Sigmoid colon (tissue), 7 donors: ENCODE data around the gene SEMG2. TPM values are rescaled to one million over a fixed set of nuclear protein-coding genes. Genes with fewer than 3 reads are reported as not detected.

Experiments used
- DNase-seq: peaks from one replicate; pipeline ENCODE4 v3.0.0-alpha.2; 2019
- H3K27ac ChIP-seq, 4 donors: fragments of 200-600 bp; sonication (generic); one replicate each; pipeline ENCODE4 v1.5.1; 2016 to 2019; ENCODE audit warnings: mild to moderate bottlenecking in 1 of 4
- H3K27me3 ChIP-seq, 3 donors: fragments of 200-600 bp; sonication (generic); one replicate each; pipeline ENCODE4 v1.5.1; 2019; ENCODE audit warnings: mild to moderate bottlenecking in 1 of 3
- H3K36me3 ChIP-seq, 4 donors: fragments of 200-600 bp; sonication (generic); one replicate each; pipeline ENCODE4 v1.5.1; 2016 to 2019
- H3K4me1 ChIP-seq, 4 donors: fragments of 200-600 bp; sonication (generic); one replicate each; pipeline ENCODE4 v1.5.1; 2017 to 2019
- H3K4me3 ChIP-seq, 4 donors: fragments of 200-600 bp; sonication (generic); one replicate each; pipeline ENCODE4 v1.5.1; 2017 to 2019; ENCODE audit warnings: mild to moderate bottlenecking in 2 of 4, moderate library complexity in 1 of 4
- H3K9me3 ChIP-seq, 4 donors: fragments of 200-600 bp in 3 of 4; sonication (generic) in 3 of 4; one replicate each; pipeline versions ENCODE4 v1.5.1 to v1.6.1; 2013 to 2019
- CTCF ChIP-seq, 4 experiments: fragments of 450-650 bp in 3 of 4; fragments of 200-600 bp in 1 of 4; IDR thresholded peaks; one replicate each; pipeline ENCODE4 v1.5.1; 2016 to 2019; ENCODE audit warnings: antibody characterized with exemption in 4 of 4, mild to moderate bottlenecking in 3 of 4, moderate library complexity in 2 of 4
- EP300 ChIP-seq, 4 donors: sonication (generic); formaldehyde crosslinking; IDR thresholded peaks; one replicate each; pipeline ENCODE4 v1.6.1; 2017; ENCODE audit warnings: antibody characterized with exemption in 4 of 4
- POLR2A ChIP-seq, 2 donors: fragments of 450-650 bp; IDR thresholded peaks; one replicate each; pipeline ENCODE4 v1.6.1; 2016; ENCODE audit warnings: antibody characterized with exemption in 2 of 2, mild to moderate bottlenecking in 2 of 2, moderate library complexity in 2 of 2
- POLR2AphosphoS5 ChIP-seq, 4 donors: sonication (generic); formaldehyde crosslinking; IDR thresholded peaks; one replicate each; pipeline ENCODE4 v1.6.1; 2017; ENCODE audit warnings: antibody characterized with exemption in 4 of 4
- WGBS, 2 donors: extraction: QIAGEN DNeasy Blood & Tissue Kit; methylation state at CpG; one replicate each; pipeline ENCODE4 v1.1.7; 2013; 5-methylcytosine and 5-hydroxymethylcytosine counted together
- intact Hi-C: fragments of 100-400 bp; cut with DNase I; formaldehyde crosslinking; loops from one replicate; pipeline ENCODE4 v1.15.1; 2023
- polyA plus RNA-seq, 3 donors: library from polyadenylated mRNA; stranded (reverse); fragments of 200-250 nt; gene quantifications; one replicate each; pipeline ENCODE4 v1.2.3, GENCODE V29; 2013
- total RNA-seq, 4 donors: library from RNA; depleted of rRNA; stranded (reverse); fragments of >200 nt; gene quantifications; one replicate each; pipeline ENCODE4 v1.1.0, GENCODE V29; 2016
- donor health status: healthy with polysubstance abuse.
- donor health status: Bipolar disorder and iron deficiency.
- donor health status: healthy.

Gene SEMG2
- total and polyA plus RNA-seq, 7 donors, result not detected

GRCh38 chr20:45223136-45223535 is 2.0 kb downstream of the SEMG2 start:
- H3K27me3 ChIP-seq, result peaks cover 0 to 7% (median 0%) of the 10 kb centered on the region in 3 donors
- intact Hi-C loops, result no loop called here
- H3K9me3 ChIP-seq, result no peaks in the 10 kb centered on the region
- H3K27ac ChIP-seq, result no peak overlapping the region
- no peak for DNase-seq
- H3K4me3 ChIP-seq, result no peak overlapping the region
- no peaks in the 10 kb centered on the region for H3K4me1 ChIP-seq
- H3K36me3 ChIP-seq, result no peaks in the 10 kb centered on the region
- TF ChIP-seq POLR2A (IDR thresholded peaks at IDR 0.05), result no peak
- TF ChIP-seq CTCF (IDR thresholded peaks at IDR 0.05), result no peak
- TF ChIP-seq EP300 (IDR thresholded peaks at IDR 0.05), result no peak
- no peak for TF ChIP-seq POLR2AphosphoS5 (IDR thresholded peaks at IDR 0.05)

- WGBS, 2 donors, result 84 to 95% methylated on average over 1 of the region's 1 CpG
- H3K9me3 ChIP-seq, result no peaks in the 10 kb centered on the region
- no peaks in the 10 kb centered on the region for H3K4me1 ChIP-seq
- DNase-seq, result no peak
- H3K36me3 ChIP-seq, result no peaks in the 10 kb centered on the region
- peaks cover 0 to 16% (median 0%) of the 10 kb centered on the region in 3 donors for H3K27me3 ChIP-seq
- no peak overlapping the region for H3K27ac ChIP-seq
- TF ChIP-seq EP300 (IDR thresholded peaks at IDR 0.05) (no peak), POLR2AphosphoS5 (IDR thresholded peaks at IDR 0.05) (no peak), CTCF (IDR thresholded peaks at IDR 0.05) (no peak), POLR2A (IDR thresholded peaks at IDR 0.05) (no peak)
- no peak overlapping the region for H3K4me3 ChIP-seq
- intact Hi-C loops, result no loop called here
Measured at GRCh38 chr20:45226287-45226686, 5.1 kb downstream of the SEMG2 start.

GRCh38 chr20:45229264-45230056 is 8.3 kb downstream of the SEMG2 start:
- no peak overlapping the region for H3K4me3 ChIP-seq
- no peaks in the 10 kb centered on the region for H3K4me1 ChIP-seq
- H3K36me3 ChIP-seq, result no peaks in the 10 kb centered on the region
- no peak for DNase-seq
- H3K27ac ChIP-seq, result no peak overlapping the region
- TF ChIP-seq POLR2AphosphoS5 (IDR thresholded peaks at IDR 0.05) (no peak), POLR2A (IDR thresholded peaks at IDR 0.05) (no peak), EP300 (IDR thresholded peaks at IDR 0.05) (no peak), CTCF (IDR thresholded peaks at IDR 0.05) (peak in 2 of 4 experiments; percentile 18 to 46)
- H3K9me3 ChIP-seq, result peaks cover 0 to under 1% (median 0%) of the 10 kb centered on the region in 4 donors
- intact Hi-C loops, result no loop called here
- H3K27me3 ChIP-seq, result peaks cover 0 to 15% (median 0%) of the 10 kb centered on the region in 3 donors
- WGBS, 2 donors, result 58 to 67% methylated on average over 18 of the region's 18 CpGs

GRCh38 chr20:45230631-45231030 is 9.5 kb downstream of the SEMG2 start:
- no peak for DNase-seq
- peaks cover 0 to 13% (median 4%) of the 10 kb centered on the region in 4 donors for H3K9me3 ChIP-seq
- 66 to 69% methylated on average over 9 of the region's 9 CpGs for WGBS, 2 donors
- TF ChIP-seq EP300 (IDR thresholded peaks at IDR 0.05) (no peak), POLR2AphosphoS5 (IDR thresholded peaks at IDR 0.05) (no peak), CTCF (IDR thresholded peaks at IDR 0.05) (no peak), POLR2A (IDR thresholded peaks at IDR 0.05) (no peak)
- H3K4me1 ChIP-seq, result no peaks in the 10 kb centered on the region
- intact Hi-C loops, result no loop called here
- H3K27ac ChIP-seq, result no peak overlapping the region
- no peaks in the 10 kb centered on the region for H3K36me3 ChIP-seq
- H3K4me3 ChIP-seq, result no peak overlapping the region
- H3K27me3 ChIP-seq, result peaks cover 0 to 20% (median 6%) of the 10 kb centered on the region in 3 donors
